HG02763 (cell line): ENCODE data around the gene CNTFR.
"Not testable (repeated sequence)": the region's sequence is repeated elsewhere in the genome, so short reads cannot be mapped to it uniquely, and the experiment has no call there.

Experiments
- ATAC-seq: cut with Tn5 transposase; IDR thresholded peaks from one replicate; pipeline ENCODE4 v1.9.1; 2021; ENCODE audit warnings: mild to moderate bottlenecking, moderate library complexity; ENCODE audit not compliant: unreplicated experiment

The CNTFR gene

DNA sequence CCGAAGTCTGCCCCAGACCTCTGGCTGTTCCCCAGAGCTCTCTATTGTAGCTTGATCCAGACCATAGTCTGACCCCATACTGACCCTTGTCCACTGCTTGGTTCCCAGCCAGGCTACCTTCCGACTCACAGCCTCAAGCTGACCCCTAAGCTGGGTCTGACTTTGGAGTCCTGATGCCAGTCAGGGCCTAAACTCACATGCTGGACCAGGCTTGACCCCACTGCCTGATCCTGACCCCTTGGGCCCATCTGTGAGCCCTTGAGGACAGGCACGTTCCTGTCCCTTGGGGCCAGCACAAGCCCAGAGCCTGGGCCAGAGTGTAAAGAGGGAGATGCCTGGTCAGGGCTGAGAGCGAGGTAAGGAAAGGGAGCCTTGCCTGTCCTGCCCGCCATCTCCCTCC is 34.0 kb downstream of the CNTFR start:
- ATAC-seq, result no peak

DNA sequence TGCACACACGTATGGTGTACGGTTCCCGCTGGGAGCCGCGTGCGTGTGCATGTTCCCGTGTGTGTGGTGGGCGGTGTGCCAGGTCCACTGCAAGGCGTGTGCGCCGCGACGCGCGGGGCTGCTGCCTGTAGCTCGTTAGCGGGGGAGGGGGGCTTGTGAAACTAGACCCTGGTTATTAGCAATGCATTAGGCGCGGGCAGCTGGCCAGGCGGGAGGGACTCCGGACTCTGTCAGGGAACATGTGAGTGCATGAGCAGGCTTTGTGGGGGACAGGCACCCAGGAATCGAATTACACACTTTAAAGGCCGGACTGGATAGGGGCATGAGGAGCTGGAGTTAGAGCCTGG is 34.5 kb downstream of the CNTFR start:
- ATAC-seq, result no peak

DNA sequence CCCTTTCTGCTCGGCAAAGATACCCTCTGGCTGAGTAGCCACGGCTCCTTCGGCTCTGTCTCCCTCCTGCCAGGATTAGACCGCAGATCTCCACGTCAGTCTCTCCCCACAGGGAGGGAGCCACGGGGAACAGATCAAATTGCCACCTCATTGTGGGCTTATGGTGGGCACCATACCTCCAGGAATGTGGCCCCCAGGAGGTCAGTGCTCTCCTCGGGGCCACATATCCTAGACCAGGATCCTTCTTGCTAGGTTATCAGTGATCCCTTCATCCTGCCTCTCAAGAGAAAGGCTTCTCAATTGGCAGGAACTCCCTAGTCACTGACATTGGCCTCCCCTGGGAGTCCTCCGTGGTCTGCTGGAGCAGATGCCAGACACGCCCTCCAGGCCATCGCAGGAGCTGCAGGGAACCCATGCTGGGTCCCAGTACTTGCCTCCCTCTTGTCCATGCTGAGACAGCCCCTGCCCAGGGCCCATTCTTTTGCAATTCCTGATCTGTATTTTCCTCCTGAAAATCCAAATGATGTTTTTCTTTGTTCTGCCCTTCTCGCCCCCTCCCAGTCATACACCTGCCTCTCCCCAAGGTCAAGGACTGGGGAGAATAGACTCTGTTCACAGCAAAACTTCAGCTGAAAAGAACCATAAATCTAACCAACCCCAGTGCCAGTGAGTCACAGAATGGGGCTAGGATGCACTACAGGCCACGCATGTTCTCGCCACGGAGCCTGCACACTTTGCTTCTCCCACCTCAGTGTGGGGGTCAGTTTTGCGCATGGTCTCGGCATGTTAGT is 35.1 kb downstream of the CNTFR start:
- no peak for ATAC-seq

DNA sequence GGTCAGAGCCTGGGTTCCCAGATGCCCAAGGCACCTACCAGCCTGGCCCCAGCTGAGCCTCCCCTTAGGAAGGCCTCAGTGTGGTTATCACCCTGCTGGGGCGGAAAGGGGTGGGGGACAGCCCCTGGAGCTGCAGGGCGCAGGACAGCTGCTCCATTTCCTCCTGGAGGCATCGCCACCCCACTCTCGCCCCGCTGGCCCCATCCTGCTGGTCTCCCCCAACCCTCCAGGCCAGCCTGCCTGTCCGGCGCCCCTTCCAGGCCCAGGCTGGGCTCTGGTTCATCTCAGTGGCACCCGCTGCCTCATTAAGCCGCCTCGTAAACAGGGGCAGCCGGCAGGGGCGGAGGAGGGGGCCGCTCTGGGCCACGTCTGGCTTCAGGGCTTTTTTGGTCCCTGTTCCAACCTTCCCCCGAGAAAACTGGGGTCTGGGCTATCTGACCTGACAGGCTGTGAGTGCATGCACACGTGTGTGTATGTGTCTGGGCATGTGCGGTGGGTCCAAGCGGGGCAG is 36.0 kb downstream of the CNTFR start:
- no peak for ATAC-seq

DNA sequence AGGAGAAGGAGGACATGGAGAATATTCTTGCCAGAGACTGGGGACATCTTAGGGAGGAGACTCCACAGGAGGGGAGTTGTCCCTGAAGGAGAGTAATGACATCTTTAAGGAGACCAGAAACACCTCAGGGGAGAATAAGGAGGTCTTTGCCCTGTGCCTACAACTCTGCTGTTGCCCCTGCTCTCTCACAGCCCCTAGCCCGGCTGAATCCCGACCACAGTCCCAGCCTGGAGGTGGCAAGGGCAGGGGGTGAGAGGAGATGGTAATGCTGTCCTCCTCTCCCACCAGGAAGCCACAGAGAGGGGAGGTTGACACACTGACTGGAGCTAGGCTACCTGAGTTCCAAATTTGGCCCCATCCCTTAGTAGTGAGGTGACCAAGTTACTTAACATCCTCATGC is 36.5 kb downstream of the CNTFR start:
- ATAC-seq, result no peak

DNA sequence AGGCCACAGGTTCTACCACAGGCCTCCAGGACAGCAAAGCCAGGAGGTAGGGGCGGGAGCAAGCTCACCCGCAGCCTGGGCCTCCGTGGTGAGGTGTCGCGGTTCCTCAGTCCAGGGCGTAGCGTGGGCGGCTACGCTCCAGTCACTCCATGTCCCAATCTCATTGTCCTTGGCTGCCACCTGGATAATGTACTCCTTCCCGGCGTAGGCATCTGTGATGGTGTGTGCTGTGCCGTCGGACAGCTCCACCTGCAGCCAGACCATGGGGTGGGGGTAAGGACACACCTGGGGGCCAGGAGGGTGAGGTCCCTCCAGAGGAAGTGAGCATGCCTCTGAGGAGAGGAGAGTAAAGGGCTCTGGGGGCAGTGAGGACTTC is 36.9 kb downstream of the CNTFR start:
- no peak for ATAC-seq

DNA sequence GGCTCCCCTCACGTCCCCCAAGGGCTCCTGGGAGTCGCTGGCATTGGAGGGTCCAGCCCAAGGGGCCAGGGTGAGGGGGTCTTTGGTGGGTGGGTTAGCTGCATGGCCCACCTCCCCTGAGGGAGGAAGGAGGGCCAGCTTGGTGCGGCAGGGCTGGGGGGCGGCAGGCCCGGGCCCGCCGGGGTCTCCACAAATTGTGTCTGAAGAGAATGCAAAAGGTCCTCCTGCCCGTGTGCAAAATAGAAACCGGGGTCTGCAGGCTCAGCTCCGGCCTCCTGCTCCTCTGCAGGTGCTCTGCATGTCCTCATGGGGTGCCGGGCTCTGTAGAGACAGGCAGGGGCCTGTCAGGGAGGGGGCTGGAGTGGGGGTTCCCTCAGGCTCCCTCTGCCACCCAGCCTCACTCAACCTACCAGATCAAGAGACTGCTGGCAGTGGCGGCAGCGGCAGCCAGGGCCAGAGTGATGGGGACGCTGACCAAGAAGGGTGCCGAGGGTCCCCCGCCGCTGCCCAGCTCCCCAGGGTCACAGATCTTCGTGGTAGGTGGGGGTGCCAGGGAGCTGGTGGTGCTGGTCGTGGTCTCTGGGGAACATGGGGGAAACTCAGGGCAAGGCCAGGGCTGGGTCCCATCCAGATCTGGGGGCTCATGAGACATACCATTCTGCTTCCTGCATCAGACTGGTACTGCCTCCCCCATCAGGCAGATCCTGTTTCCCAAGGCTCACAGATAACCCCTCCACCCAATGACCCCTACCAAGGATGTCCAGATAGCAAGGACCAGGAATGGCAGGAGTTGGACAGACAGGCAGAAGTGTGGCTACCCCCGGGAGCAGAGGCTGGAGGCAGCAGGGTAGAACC is 37.5 kb downstream of the CNTFR start:
- no peak for ATAC-seq

DNA sequence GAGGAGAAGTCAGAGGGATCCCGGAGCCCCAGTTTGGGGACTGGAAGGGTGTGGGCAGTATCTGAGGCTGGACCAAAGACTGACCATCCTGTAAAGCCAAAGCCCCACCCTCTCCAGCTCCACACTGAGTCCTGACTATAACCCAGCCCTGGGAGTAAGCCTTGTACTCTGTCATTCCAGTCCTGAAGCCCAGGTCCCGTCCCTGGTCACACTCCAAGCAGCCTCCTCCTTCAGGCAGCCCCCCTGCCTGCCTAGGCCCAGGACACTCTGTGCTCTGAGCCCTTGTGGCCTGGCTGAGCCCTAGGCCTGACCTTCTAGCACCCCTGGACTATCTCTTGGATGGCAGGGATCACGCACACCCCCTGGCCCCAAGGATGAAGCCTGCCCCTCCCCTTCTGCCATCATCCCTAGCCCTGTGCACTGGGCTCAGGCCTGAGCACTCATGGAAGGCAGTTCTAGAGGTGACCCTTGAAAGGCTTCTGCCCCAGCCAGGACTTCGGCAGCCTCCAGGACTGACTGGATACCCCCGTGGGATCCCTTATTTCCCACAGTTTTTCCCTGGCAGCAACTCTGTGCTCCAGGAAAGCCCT is 38.7 kb downstream of the CNTFR start:
- no peak for ATAC-seq

DNA sequence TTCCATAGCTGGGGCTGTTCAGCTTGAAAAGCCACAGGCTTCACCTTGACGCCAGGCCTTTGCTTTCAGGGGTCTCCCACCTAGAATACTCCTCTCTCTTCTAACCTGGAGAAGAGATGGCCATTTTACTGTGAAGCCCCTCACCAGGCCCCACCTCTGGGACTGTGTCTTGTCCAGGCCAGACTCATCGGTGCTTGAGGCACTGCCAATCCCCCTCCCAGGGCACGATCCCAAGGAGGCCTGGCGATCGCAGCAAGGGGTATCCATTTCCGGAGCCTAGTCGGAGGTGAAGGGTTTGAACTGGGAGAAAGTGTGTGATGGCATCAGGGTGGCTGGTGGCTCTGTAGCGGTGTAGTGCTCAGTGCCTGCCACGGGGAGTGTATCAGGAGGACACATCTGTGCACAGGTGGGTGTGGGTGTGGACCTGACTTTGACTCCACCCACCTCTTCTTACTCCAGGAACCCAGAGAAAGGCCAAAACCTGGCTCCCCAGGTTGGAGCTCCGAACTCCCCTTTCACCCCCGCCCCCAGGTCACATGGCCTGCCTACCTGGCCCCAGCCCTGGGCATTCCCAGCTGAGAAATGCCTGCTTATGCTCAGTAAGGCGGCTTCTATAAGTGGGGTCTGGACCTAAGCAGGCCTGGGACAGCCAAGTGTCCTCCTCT is 39.4 kb downstream of the CNTFR start:
- no peak for ATAC-seq

DNA sequence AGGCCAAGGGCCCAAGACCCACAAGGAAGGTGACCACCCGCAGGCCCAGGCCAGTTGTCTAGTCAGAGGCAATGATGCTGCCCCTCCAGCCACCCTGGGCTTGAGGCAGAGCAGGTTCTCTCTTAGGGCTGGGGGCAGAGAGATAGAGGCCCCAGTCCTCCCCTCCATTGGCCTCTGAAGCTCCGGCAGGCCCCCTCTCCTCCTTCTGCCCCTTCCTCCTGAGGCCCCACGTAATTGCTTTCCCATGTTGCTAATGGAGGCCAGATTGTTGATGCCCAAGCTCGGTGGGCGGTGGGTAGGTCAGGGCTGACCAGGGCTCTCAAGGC is 40.2 kb downstream of the CNTFR start:
- ATAC-seq, result no peak

DNA sequence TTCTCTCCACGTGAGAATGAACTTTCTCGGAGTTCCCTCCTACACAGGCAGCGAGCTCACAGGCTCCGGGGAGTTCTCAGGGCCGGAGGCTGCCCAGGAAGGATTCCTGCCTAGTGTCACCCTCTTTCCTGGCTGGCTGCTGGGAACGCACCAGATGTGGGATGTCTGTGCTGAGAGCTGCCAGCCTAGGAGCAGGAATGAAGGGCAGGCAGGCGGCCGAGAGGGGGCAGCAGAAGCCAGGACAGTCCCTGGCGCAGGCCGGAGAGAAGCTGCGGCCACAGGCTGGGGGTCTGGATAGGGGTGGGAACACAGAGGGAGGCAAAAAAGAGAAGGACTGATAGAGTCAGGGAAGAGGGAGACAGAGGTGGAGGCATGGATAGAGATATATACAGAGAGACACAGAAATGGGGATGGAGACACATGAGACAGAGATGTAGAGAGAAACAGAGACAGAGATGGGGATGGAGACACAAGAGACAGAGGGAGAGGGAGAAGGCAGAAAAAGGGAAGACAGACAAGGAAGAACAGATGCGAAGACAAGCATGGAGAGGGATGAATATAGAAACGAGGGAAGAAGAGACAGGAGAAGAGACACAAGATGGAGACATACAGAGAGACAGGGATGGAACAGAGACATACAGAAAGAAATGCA is 41.4 kb downstream of the CNTFR start:
- no peak for ATAC-seq

DNA sequence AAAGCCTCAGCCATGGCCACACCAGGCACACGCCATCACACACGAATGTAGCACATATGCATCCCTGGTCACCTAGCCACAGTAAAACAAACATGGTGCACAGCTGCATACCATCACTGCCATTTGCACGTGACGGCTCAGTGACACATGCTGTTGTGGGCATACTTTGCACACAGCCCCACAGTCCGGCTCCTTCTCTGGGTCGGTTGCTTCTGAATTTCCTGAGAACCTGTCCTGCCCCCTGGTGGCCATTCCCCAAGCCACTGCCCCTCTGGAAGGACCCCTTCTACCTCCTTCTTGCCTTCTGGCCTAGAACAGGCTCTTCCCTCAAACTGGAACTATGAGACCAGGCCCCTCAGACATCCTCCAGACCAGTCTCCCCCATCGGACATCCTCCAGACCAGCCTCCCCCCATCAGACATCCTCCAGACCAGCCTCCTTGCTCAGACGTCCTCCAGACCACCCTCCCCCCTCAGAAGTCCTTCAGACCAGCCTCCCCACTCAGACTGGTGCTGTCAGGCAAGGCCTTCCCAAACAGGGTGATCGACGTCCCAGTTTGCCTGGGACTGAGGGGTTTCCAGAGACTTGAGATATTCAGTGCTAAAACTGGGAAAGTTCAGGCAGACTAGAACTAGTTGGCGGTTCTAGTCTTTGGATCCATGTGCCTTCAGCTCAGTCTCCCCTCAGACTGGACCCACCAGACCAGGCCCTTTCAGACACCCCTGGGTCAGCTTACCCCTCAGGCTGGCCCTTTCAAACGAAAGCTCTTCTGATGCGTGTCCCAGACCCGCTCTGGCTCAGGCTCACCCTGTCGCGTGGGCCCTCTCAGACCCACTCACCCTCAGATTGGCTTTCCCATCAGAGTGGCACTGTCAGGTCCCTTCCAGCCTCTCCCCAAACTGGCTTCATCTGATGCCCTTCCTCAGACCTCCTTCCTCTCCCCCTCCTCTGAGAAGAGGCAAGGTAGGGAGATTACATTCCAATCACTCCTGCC is 42.4 kb downstream of the CNTFR start:
- ATAC-seq, result no peak

DNA sequence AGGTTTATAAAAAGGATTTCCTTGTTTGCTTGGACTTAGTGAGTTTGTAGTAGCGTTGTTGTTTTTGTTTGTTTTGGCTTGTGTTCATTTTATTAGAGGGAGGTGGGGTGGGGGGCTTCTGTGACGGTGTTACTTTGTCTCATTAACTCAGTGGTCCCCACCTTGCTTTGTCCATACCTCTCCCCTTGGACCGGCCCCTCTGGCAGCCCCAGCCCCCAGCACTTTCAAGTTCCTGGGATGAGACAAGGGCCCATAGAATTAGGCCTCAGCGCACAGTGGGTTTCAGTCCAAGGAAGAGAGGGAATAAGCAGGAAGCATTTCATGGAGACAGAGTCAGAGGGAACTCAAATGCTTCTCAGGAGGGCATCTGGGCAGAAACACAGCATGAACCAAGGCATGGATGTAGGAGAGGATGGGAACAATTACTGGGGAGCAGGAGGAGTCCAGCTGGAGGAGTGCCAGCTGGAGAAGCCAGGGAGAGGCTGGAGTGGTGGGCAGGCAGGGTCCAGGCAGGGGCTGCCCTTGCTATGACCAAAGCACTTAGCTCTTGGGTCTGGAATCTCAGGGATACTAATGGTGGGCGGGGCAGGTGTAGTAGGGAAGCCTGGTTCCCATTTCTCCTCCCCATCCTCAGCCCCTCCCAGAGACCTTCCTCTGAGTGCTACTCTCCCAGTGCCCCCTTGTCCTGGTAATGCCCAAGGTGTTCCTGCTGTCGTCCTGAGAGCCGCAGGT is 43.3 kb downstream of the CNTFR start:
- no peak for ATAC-seq

DNA sequence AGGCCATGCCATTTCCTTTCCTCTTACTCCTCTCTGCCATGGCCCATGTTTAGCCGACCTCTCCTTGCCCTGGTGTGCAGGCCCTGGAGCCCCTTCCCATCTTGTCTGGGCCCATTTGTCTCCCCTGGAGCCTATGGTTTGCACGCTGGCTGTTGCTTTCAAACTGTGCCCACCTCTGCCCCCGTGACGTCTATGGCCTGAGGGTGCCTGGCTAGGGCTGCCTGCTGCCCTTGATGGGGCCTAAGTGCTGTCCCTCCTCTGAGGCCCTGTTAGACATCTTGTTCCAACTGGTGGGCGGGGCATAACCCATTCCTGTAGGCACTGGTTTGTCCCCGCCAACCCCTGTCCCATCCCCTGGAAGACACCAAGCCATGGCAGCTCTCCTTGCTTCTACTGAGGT is 44.0 kb downstream of the CNTFR start:
- no peak for ATAC-seq

DNA sequence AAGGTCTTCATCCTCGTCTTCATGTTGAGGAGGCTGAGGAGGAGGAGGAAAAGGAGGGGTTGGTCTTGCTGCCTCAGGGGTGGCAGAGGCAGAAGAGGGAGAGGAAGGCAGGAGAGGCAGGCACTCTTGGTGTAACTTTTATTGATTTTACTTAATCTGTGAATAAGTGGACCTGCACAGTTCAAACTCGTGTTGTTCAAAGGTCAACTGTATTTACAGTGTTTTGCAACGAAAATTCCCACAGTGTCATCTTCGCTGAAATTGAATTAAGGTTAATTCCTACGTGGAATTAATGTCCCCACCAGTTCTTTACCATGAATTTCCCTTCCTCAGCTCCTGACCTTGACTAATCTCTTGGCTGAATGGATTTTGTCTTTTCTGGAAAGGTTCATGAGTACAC is 45.5 kb downstream of the CNTFR start:
- ATAC-seq, result no peak

DNA sequence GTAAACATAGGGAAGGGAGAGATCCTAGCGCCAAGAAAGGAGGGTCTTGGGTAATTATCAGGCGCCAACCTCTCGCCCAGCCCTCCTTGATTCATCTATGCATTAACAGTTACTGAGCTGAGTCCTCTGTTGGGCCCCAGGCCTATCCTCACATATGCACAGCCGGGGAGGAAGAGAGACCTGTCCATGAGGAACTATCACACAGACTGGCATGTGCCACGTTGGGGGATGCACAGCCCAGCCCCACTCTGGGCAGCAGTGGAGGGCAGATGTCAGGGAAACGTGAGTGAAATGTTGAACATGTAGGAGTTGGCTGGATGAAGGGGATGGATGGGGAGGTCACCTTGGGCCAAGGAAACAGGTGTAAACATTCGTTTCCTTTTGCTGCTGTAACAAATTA is 48.0 kb downstream of the CNTFR start:
- ATAC-seq, result no peak

DNA sequence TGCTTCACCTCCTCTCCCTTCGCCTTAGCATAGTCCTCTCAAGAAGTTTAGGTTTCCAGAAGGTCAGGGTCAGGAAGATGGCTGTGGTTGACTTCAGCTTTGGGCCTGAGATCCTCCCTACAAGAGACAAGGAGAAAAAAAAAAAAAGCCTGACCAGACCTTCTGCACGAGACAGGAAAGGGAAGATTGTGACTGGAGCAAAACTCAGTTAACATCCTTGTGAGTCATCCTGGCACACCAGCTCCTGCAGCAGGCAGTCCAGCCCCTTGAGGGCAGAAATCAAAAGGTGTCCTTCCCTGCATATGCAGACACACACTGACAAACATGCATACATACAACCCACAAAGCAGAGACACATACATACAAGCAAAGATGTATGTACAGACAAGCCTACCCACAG is 48.7 kb downstream of the CNTFR start:
- ATAC-seq, result no peak

DNA sequence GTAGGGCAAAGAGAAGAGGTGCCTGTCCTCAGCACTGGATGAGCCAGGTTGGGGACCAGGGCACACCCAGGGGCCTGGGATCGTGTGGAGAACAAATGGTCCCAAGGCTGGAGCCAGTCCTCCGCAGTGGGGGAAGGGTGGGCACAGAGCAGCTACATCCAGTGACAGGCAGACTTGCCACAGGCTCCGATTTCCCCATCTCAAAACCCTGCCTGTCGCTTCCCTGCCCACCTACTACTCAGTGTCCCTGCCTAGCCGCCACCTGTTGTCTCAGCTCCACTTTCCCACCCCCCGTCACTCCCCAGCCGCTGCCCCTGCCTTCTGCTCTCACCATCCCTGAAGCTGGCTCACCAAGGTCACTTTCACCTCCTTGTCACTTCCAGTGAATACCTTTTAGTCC is 52.8 kb downstream of the CNTFR start:
- no peak for ATAC-seq

DNA sequence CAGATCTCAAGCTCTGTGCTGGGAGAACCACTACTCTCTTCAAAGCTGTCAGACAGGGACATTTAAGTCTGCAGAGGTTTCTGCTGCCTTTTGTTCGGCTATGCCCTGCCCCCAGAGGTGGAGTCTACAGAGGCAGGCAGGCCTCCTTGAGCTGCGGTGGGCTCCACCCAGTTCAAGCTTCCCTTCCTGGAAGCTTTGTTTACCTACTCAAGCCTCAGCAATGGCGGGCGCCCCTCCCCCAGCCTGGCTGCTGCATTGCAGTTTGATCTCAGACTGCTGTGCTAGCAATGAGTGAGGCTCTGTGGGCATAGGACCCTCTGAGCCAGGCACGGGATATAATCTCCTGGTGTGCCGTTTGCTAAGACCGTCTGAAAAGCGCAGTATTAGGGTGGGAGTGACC is 57.5 kb downstream of the CNTFR start:
- not testable (repeated sequence) for ATAC-seq
